ENCODE data around the gene CHD1.

- TF ChIP-seq CTCF (IDR thresholded peaks at IDR 0.05) (no peak), POLR2A (IDR thresholded peaks at IDR 0.05; ENCODE audit: low read depth) (no peak), EP300 (IDR thresholded peaks at IDR 0.05) (no peak)
Observed at GRCh38 chr5:98933445-98934072, 4.8 kb upstream of the CHD1 start.

Data from esophagus muscularis mucosa (tissue), 4 donors.